Activated CD8-positive, alpha-beta memory T cell treated with anti-CD3 and anti-CD28 coated beads, Interleukin-2, amount 50 U/mL, for 24 hours (primary cell): ENCODE data around the gene PYGB.

ENCODE experiments used
- DNase-seq: peaks from one replicate; pipeline ENCODE4 v3.0.0-alpha.2; 2020; ENCODE audit errors: extremely low read depth

PYGB gene

DNA sequence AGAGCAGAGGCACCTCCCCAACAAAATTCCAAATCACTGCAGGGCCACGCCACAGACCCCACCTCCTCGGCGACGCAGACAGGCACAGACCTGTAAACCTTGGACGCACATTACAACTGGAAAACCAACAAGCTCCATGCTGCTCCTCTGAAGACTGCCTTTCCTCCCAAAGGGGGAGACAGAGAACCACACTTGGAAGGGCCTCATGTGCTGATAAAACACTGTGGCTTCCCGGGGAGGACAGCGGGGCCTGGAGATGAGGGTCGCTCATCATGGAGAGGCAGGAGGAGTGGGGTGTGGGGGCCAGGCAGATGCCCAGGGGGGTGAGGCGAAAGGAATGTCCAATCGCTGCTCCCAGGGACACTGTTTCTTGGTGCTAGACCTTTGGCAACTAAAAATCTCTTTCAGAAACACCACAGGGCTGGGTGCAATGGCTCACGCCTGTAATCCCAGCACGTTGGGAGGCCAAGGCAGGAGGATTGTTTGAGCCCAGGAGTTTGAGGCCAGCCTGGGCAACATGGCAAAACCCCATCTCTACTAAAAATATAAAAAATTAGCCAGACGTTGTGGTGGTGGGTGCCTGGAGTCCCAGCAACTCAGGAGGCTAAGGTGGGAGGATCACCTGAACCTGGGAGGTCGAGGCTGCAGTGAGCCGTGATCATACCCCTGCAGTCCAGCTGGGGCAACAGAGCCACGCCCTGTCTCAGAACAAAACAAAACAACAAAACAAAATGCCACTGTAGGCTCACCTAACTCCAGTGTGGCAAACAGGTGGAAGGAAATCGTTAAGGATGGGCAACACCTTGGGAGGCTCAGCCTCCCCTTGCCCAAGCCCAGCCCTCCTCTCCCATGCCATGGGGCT lies 88.9 kb downstream of the PYGB start:
- DNase-seq = no peak

DNA sequence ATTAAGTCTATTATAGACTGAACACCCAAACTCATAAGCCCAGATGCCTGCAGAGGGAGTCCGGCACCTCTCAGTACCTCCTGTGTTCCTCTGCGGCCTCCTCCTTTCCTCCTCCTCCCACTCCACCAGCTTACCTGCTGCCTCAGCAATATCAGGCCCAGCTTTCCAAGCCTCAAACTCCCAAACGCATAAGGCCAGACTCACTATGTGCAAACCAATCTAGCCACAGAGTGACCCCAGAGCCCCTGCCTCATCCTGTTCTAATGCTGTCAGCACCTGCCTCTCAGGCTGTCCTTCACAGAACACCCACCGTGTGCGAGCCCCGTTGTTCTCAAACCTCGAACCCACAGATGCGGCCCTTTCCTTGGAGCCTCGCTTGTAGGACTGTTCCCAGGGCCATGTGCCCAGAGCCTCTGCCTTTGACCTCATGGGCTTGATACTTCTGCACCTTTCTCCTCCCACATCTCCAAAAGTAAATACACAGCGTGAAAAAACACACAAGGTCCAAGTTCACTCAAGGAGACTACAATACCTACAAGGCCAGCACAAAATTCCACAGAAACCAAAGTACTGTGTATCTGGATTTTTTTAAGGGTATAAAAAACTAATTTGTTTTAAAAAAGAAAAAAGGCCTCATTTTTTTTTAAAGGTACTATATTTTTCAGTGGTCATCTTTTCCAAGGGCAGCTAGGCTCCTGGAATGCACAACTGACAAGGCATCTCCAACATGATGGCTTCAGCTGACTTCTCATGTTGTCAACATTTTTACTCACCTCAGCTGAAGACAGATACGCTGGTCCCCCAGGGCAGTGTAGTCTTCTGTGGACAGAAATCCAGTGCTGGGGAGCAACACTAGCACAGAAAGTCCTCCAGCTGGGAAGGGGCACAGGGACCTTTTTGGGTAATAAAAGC lies 90.5 kb downstream of the PYGB start:
- no peak for DNase-seq

DNA sequence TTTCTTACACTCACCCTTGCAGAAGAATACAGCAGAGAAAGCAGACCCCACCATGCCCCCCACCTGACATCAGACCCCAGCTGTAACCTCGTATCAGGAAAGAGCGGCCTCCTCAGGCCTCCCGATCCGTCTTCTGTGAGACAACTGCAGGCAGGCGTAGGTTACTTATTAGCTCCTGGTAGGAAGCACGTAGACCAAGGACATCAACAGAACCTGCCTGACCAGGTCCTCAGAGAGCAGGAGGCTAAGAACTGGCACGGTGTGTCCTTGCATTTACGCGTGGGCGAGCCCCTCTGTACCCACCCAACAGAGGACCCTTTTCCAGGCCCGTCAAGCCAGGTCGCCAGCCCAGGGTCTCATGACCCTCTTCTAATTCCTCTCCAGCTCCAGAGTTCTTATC lies 91.7 kb downstream of the PYGB start:
- no peak for DNase-seq

DNA sequence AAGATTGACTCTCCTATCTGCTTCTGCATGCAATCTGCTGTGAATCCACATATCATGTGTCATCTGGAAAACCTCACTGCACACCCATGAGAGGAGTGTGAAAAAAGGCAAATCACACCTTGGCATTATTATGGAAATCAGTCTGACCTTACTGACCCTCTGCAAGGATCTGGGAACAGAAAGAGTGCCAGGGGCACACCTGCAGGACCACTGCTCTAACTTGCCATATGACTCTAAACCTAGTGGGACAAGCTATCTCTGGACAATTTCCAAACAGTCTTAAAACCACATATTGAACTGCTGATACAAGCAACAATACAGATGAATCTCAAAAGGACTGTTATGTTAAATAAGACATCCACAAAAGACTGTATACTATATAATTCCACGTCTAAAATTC lies 92.5 kb downstream of the PYGB start:
- no peak for DNase-seq

DNA sequence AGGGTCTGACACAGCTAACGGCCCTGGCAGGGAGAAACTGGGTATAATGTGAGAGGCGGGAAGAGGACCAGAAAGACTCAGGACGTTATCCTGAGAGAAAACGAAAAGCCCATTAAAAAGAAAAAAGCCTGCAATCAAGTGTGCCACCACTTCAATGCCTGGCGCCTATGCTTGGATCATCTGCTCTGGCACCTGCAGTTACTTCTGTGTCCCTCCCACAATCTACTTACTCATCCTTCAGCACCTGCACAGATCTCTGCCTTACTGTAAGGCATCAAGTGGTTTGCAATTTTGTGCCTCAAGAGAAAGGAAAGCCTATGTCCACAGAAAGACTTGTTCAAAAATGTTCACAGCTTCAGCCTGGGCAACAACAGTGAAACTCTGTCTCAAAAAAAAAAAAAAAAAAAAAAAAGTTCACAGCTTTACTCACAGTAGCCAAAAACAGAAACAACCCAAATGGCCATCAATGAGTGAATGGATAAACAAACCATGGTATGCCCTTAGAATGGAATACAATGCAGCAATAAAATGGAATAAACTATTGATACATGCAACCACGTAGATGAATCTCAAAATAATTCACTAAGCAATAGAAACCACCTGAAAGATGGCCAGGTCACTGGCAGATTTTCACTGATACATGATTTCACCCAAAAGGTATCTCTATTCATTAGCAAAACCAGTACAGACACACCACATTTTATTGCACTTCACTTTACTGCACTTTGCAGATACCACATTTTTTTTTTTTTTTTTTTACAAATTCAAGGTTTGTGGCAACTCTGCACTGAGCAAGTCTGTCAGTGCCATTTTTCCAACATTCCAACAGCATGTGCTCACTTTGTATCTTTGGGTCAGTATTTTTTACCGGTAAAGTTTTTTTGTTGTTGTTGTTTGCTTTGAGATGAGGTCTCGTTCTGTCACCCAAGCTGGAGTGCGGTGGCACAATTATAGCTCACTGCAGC lies 94.1 kb downstream of the PYGB start:
- DNase-seq = no peak

DNA sequence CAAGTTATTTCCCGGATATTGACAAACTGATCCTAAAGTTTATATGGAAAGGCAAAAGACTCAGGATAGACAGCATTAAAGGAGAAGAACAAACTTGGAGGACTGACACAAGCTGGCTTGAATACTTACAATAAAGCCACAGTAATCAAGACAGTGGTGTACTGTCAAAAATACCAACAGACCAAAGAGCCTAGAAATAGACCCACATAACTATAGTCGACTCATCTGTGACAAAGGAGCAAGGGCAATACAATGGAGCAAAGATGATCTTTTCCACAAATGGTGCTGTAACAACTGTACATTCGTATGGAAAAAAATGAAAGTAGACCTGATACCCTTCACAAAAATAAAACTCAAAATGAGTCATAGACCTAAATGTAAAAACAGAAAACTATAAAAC lies 96.7 kb downstream of the PYGB start:
- DNase-seq = no peak

DNA sequence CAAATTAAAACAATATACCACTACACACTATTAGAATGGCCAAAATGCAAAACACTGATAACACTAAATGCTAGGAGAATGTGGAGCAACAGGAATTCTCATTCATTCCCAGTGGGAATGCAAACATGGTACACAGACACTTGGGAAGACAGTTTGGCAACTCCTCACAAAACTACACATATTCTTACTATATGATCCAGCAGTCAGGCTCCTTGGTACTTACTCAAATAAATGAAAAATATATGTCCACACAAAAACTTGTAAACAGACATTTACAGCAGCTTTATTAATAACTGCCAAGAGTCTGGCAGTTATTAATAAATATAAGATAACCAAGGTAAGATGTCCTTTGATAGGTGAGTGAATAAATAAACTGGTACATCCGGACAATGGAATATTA lies 97.8 kb downstream of the PYGB start:
- DNase-seq = no peak

DNA sequence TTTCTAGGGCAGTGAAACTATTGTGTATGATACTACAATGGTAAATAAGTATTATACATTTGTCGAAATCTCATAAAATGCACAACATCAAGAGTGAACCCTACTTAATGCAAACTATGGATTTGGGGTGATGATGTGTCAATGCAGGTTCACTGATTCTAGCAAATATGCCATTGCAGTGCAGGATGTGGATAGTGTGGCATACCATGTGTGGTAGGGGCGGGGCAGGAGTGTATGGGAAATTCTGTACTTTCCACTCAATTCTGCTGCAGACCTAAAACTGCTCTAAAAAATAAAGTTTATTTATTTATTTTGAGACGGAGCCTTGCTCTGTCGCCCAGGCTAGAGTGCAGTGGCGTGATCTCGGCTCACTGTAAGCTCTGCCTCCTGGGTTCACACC lies 98.5 kb downstream of the PYGB start:
- no peak for DNase-seq
